ENCODE results near the gene TYSND1.

The TYSND1 gene

GRCh38 chr10:70169649-70170364 is 23.3 kb upstream of the TYSND1 start:
- Histone ChIP-seq H3K36me3 (ENCODE audit: control insufficient read depth, low read length) (peaks cover 39% of the 10 kb centered on the region), H3K27me3 (ENCODE audit: control insufficient read depth, low read length) (no peaks in the 10 kb centered on the region), H3F3A (ENCODE audit: control insufficient read depth, insufficient read depth) (peaks cover 11% of the 10 kb centered on the region), H3K27ac (ENCODE audit: low read depth, low read length) (no peak overlapping the region; the same call in 1 of the 2 replicates), H3K4me2 (ENCODE audit: low read length) (peak overlapping the region; percentile 98), H3K79me2 (ENCODE audit: control insufficient read depth, low read length) (peaks cover 62% of the 10 kb centered on the region), H3K4me3 (ENCODE audit: low read length) (peak overlapping the region; percentile 97), H4K20me1 (ENCODE audit: control insufficient read depth, insufficient read depth, low read depth, low read length) (peaks cover 24% of the 10 kb centered on the region), H3K4me1 (ENCODE audit: control insufficient read depth, low read length) (peaks cover 63% of the 10 kb centered on the region), H3K9me3 (ENCODE audit: control insufficient read depth, insufficient read depth, low read length) (no peaks in the 10 kb centered on the region), H3K9me2 (replicated peaks; ENCODE audit: control insufficient read depth, low read length) (no peaks in the 10 kb centered on the region)
- no peak for TF ChIP-seq CTCF (IDR thresholded peaks at IDR 0.05; ENCODE audit: low read depth, low read length, poor library complexity, severe bottlenecking)
- TF ChIP-seq EZH2phosphoT487 (IDR thresholded peaks at IDR 0.05; ENCODE audit: borderline replicate concordance, low read length), result no peak

GRCh38 chr10:70169011-70169410 is 22.5 kb upstream of the TYSND1 start:
- peaks cover 69% of the 10 kb centered on the region for H3K79me2 ChIP-seq (ENCODE audit: control insufficient read depth, low read length)
- peaks cover 32% of the 10 kb centered on the region for H4K20me1 ChIP-seq (ENCODE audit: control insufficient read depth, insufficient read depth, low read depth, low read length)
- no peak for TF ChIP-seq EZH2phosphoT487 (IDR thresholded peaks at IDR 0.05; ENCODE audit: borderline replicate concordance, low read length)
- TF ChIP-seq CTCF (IDR thresholded peaks at IDR 0.05; ENCODE audit: low read depth, low read length, poor library complexity, severe bottlenecking), result no peak
- H3K4me2 ChIP-seq (ENCODE audit: low read length), result peak overlapping the region; percentile 98
- H3K27ac ChIP-seq (ENCODE audit: low read depth, low read length), result no peak overlapping the region
- peaks cover 11% of the 10 kb centered on the region for H3F3A ChIP-seq (ENCODE audit: control insufficient read depth, insufficient read depth)
- no peaks in the 10 kb centered on the region for H3K9me3 ChIP-seq (ENCODE audit: control insufficient read depth, insufficient read depth, low read length)
- peaks cover 63% of the 10 kb centered on the region for H3K4me1 ChIP-seq (ENCODE audit: control insufficient read depth, low read length)
- no peaks in the 10 kb centered on the region for H3K27me3 ChIP-seq (ENCODE audit: control insufficient read depth, low read length)
- H3K9me2 ChIP-seq (replicated peaks; ENCODE audit: control insufficient read depth, low read length), result no peaks in the 10 kb centered on the region
- H3K36me3 ChIP-seq (ENCODE audit: control insufficient read depth, low read length), result peaks cover 46% of the 10 kb centered on the region
- peak overlapping the region; percentile 97 for H3K4me3 ChIP-seq (ENCODE audit: low read length)

- peaks cover 60% of the 10 kb centered on the region for H3K36me3 ChIP-seq (ENCODE audit: control insufficient read depth, low read length)
- TF ChIP-seq EZH2phosphoT487 (IDR thresholded peaks at IDR 0.05; ENCODE audit: borderline replicate concordance, low read length) (no peak), CTCF (IDR thresholded peaks at IDR 0.05; ENCODE audit: low read depth, low read length, poor library complexity, severe bottlenecking) (no peak)
- no peaks in the 10 kb centered on the region for H3K9me3 ChIP-seq (ENCODE audit: control insufficient read depth, insufficient read depth, low read length)
- no peak overlapping the region for H3K27ac ChIP-seq (ENCODE audit: low read depth, low read length)
- peaks cover 87% of the 10 kb centered on the region for H3K79me2 ChIP-seq (ENCODE audit: control insufficient read depth, low read length)
- peaks cover 10% of the 10 kb centered on the region for H3F3A ChIP-seq (ENCODE audit: control insufficient read depth, insufficient read depth)
- H3K4me2 ChIP-seq (ENCODE audit: low read length), result peak overlapping the region; percentile 98
- H3K4me1 ChIP-seq (ENCODE audit: control insufficient read depth, low read length), result peaks cover 72% of the 10 kb centered on the region
- no peaks in the 10 kb centered on the region for H3K9me2 ChIP-seq (replicated peaks; ENCODE audit: control insufficient read depth, low read length)
- H3K27me3 ChIP-seq (ENCODE audit: control insufficient read depth, low read length), result no peaks in the 10 kb centered on the region
- peak overlapping the region; percentile 15; the same call in 1 of the 2 replicates for H3K4me3 ChIP-seq (ENCODE audit: low read length)
- H4K20me1 ChIP-seq (ENCODE audit: control insufficient read depth, insufficient read depth, low read depth, low read length), result peaks cover 38% of the 10 kb centered on the region
Observed at GRCh38 chr10:70167246-70167645, 20.7 kb upstream of the TYSND1 start.

All from DOHH2 (cell line).